CD14-positive monocyte (primary cell): ENCODE results near the gene APEX1. TPM values are rescaled to one million over a fixed set of nuclear protein-coding genes. Genes with fewer than 3 reads are reported as not detected.

Experiments used
- DNase-seq, 3 donors: peaks; one replicate each; pipeline ENCODE4 v3.0.0-alpha.2; 2011 to 2022
- H2AFZ ChIP-seq: 2 replicates; pipeline ENCODE4 v1.6.0; 2012; ENCODE audit warnings: mild to moderate bottlenecking, low read depth, low read length, inconsistent platforms; ENCODE audit not compliant: insufficient read depth, poor library complexity, severe bottlenecking
- H3K27ac ChIP-seq, 2 donors: 1 replicate in 1 of 2; 2 replicates in 1 of 2; pipeline ENCODE4 v1.5.1; 2012 to 2013; ENCODE audit warnings: low read length in 2 of 2, control low read depth in 1 of 2, inconsistent platforms in 1 of 2, low read depth in 1 of 2, mild to moderate bottlenecking in 1 of 2
- H3K27me3 ChIP-seq, 2 donors: one replicate each; pipeline versions ENCODE4 v1.6.0 to v1.6.1; 2011 to 2013; ENCODE audit warnings: low read length in 2 of 2; ENCODE audit not compliant: control insufficient read depth in 2 of 2, insufficient read depth in 2 of 2
- H3K36me3 ChIP-seq, 2 donors: replicated peaks in 1 of 2; 1 replicate in 1 of 2; 2 replicates in 1 of 2; pipeline versions ENCODE4 v1.5.1 to v1.6.1; 2012 to 2013; ENCODE audit warnings: low read length in 2 of 2, control low read depth in 1 of 2, inconsistent platforms in 1 of 2, mild to moderate bottlenecking in 1 of 2; ENCODE audit not compliant: insufficient read depth in 2 of 2, control insufficient read depth in 1 of 2
- H3K4me1 ChIP-seq, 2 donors: 1 replicate in 1 of 2; 2 replicates in 1 of 2; pipeline versions ENCODE4 v1.5.1 to v1.6.1; 2012 to 2013; ENCODE audit warnings: low read length in 2 of 2, control low read depth in 1 of 2, inconsistent platforms in 1 of 2, mild to moderate bottlenecking in 1 of 2, moderate library complexity in 1 of 2; ENCODE audit not compliant: insufficient read depth in 2 of 2, control insufficient read depth in 1 of 2
- H3K4me2 ChIP-seq: replicated peaks from 2 replicates; pipeline ENCODE3; 2012; ENCODE audit warnings: low read length, moderate library complexity, mild to moderate bottlenecking; ENCODE audit not compliant: poor library complexity, severe bottlenecking; ENCODE audit errors: extremely low read depth
- H3K4me3 ChIP-seq, 3 experiments: fragments of 200-600 bp in 1 of 3; sonication (generic) in 1 of 3; replicated peaks in 1 of 3; 1 replicate in 2 of 3; 2 replicates in 1 of 3; pipeline ENCODE4 v1.5.1; 2011 to 2013; ENCODE audit warnings: low read length in 3 of 3, mild to moderate bottlenecking in 3 of 3, control low read depth in 2 of 3, low read depth in 2 of 3, inconsistent platforms in 1 of 3, moderate library complexity in 1 of 3
- H3K79me2 ChIP-seq: 2 replicates; pipeline ENCODE4 v1.6.0; 2012; ENCODE audit warnings: mild to moderate bottlenecking, control low read depth, inconsistent platforms, low read length, moderate library complexity; ENCODE audit not compliant: insufficient read depth
- H3K9ac ChIP-seq: 2 replicates; pipeline ENCODE4 v1.6.0; 2017; ENCODE audit warnings: low read length, mild to moderate bottlenecking; ENCODE audit not compliant: insufficient read depth, poor library complexity, severe bottlenecking
- H3K9me3 ChIP-seq, 2 donors: replicated peaks in 1 of 2; 1 replicate in 1 of 2; 2 replicates in 1 of 2; pipeline versions ENCODE4 v1.5.1 to v1.6.1; 2012 to 2013; ENCODE audit warnings: low read length in 2 of 2, control low read depth in 1 of 2; ENCODE audit not compliant: control insufficient read depth in 1 of 2, insufficient read depth in 1 of 2
- H4K20me1 ChIP-seq: 2 replicates; pipeline ENCODE4 v1.6.0; 2012; ENCODE audit warnings: mild to moderate bottlenecking, low read length, control low read depth, moderate library complexity; ENCODE audit not compliant: insufficient read depth
- H3K27ac Mint-ChIP-seq, 7 donors: one replicate each; pipeline ENCODE4 v1.8.0; 2020; ENCODE audit warnings: mild to moderate bottlenecking in 7 of 7, mixed read lengths in 7 of 7, moderate library complexity in 6 of 7, inconsistent platforms in 2 of 7
- H3K27me3 Mint-ChIP-seq, 3 donors: one replicate each; pipeline ENCODE4 v1.8.0; 2021 to 2022; ENCODE audit warnings: low read depth in 3 of 3, mild to moderate bottlenecking in 3 of 3, mixed read lengths in 3 of 3, moderate library complexity in 3 of 3, inconsistent platforms in 1 of 3
- H3K36me3 Mint-ChIP-seq, 2 donors: one replicate each; pipeline ENCODE4 v1.8.0; 2020; ENCODE audit warnings: mixed read lengths in 2 of 2, inconsistent platforms in 1 of 2, mild to moderate bottlenecking in 1 of 2
- H3K4me1 Mint-ChIP-seq: one replicate; pipeline ENCODE4 v1.8.0; 2020; ENCODE audit warnings: mild to moderate bottlenecking, mixed read lengths
- H3K4me3 Mint-ChIP-seq, 2 donors: one replicate each; pipeline ENCODE4 v1.8.0; 2020; ENCODE audit warnings: mild to moderate bottlenecking in 2 of 2, mixed read lengths in 2 of 2, moderate library complexity in 1 of 2
- H3K9me3 Mint-ChIP-seq, 7 donors: one replicate each; pipeline ENCODE4 v1.8.0; 2020 to 2022; ENCODE audit warnings: mixed read lengths in 7 of 7, mild to moderate bottlenecking in 6 of 7, moderate library complexity in 6 of 7, inconsistent platforms in 2 of 7
- WGBS: methylation state at CpG from one replicate; pipeline ENCODE4 v1.1.5; 2013; ENCODE audit warnings: missing lambda C conversion rate; ENCODE audit not compliant: insufficient coverage; 5-methylcytosine and 5-hydroxymethylcytosine counted together
- intact Hi-C, 2 donors: fragments of 100-400 bp; cut with micrococcal nuclease; formaldehyde crosslinking; loops; one replicate each; pipeline versions ENCODE4 v1.15.0 to v1.15.1; 2023
- polyA plus RNA-seq, 3 donors: library from polyadenylated mRNA; depleted of rRNA in 1 of 3; unstranded in 2 of 3; stranded (reverse) in 1 of 3; fragments of 300-500 nt in 2 of 3; fragments of >200 nt in 1 of 3; fragmentation: Illumina TruSeq in 2 of 3; gene quantifications; 1 replicate in 2 of 3; 2 replicates in 1 of 3; pipeline ENCODE4 v1.2.3, GENCODE V29; 2012 to 2021
- TF ChIP-seq, protein P1 (sequence below): fragments of 200-600 bp; IDR thresholded peaks from one replicate; pipeline ENCODE4 v1.8.0; 2022; ENCODE audit warnings: antibody characterized with exemption, mild to moderate bottlenecking

APEX1 gene
- polyA plus RNA-seq, 3 donors, result 69.7 to 208 (median 85.4) TPM

GRCh38 chr14:20413744-20414082 lies 41.3 kb upstream of the APEX1 start:
- intact Hi-C loops, result loop anchor here in 1 of 2 donors (10.0 kb wide), 1 partner anchor 51 kb away; the partner anchor contains the start of genes PIP4P1 and PNP
- H3K27me3 ChIP-seq, result no peaks in the 10 kb centered on the region
- Mint-ChIP-seq H3K27ac (peak overlapping the region; percentile 83 to 97 (median 92)), H3K4me3 (peak overlapping the region; percentile 97 to 98), H3K36me3 (peaks cover 4 to 7% of the 10 kb centered on the region in 2 donors), H3K4me1 (peaks cover 51% of the 10 kb centered on the region), H3K9me3 (no peaks in the 10 kb centered on the region), H3K27me3 (peaks cover 0 to 1% (median 0%) of the 10 kb centered on the region in 3 donors)
- H3K9me3 ChIP-seq, result no peaks in the 10 kb centered on the region
- peak overlapping the region; percentile 77 for H3K4me2 ChIP-seq
- peak in 2 of 3 donors; percentile 14 to 42 for DNase-seq
- H3K79me2 ChIP-seq, result peaks cover 58% of the 10 kb centered on the region
- 0% methylated on average over 9 of the region's 9 CpGs for WGBS
- peak overlapping the region; percentile 78 for H2AFZ ChIP-seq
- H3K9ac ChIP-seq, result peak overlapping the region; percentile 69
- H3K4me3 ChIP-seq, result peak overlapping the region; percentile 82 to 95 (median 86)
- TF ChIP-seq, protein P1, sequence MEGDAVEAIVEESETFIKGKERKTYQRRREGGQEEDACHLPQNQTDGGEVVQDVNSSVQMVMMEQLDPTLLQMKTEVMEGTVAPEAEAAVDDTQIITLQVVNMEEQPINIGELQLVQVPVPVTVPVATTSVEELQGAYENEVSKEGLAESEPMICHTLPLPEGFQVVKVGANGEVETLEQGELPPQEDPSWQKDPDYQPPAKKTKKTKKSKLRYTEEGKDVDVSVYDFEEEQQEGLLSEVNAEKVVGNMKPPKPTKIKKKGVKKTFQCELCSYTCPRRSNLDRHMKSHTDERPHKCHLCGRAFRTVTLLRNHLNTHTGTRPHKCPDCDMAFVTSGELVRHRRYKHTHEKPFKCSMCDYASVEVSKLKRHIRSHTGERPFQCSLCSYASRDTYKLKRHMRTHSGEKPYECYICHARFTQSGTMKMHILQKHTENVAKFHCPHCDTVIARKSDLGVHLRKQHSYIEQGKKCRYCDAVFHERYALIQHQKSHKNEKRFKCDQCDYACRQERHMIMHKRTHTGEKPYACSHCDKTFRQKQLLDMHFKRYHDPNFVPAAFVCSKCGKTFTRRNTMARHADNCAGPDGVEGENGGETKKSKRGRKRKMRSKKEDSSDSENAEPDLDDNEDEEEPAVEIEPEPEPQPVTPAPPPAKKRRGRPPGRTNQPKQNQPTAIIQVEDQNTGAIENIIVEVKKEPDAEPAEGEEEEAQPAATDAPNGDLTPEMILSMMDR, result no peak
- H3K4me1 ChIP-seq, result peaks cover 30 to 37% of the 10 kb centered on the region in 2 donors
- peaks cover under 1 to 8% of the 10 kb centered on the region in 2 donors for H3K36me3 ChIP-seq
- H4K20me1 ChIP-seq, result peaks cover 41% of the 10 kb centered on the region
- H3K27ac ChIP-seq, result peak overlapping the region; percentile 73 to 82

DNA sequence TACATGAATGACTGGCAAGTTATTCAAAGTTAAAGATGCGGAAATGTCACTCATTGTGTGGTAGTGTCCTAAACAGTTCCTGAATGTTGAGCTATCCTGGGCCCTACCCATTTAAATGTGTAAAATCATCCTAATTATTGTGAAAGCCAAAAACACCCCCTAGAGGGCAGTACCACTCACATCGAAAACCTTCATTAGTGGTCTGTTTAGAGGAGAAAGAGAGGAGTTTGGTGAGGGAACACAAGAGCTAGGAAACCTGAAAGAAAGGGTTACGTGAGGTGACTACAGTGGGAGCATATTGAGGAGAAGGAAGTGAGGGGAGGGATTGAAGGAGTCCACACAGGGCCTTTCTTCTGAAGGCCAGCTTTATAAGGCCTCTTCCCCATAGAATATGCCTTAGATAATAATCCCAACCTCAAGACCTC lies 39.2 kb upstream of the APEX1 start:
- H3K9ac ChIP-seq, result no peak overlapping the region
- Mint-ChIP-seq H3K27ac (peak overlapping the region; percentile 19 to 89 (median 77)), H3K36me3 (no peaks in the 10 kb centered on the region), H3K4me3 (peak overlapping the region in 1 of 2 donors; percentile 70), H3K27me3 (peaks cover 0 to 1% (median 0%) of the 10 kb centered on the region in 3 donors), H3K4me1 (peaks cover 50% of the 10 kb centered on the region), H3K9me3 (no peaks in the 10 kb centered on the region)
- no CpG with 5 or more reads among the region's 3 CpGs for WGBS
- TF ChIP-seq, protein P1, result peak; percentile 74
- intact Hi-C loops, result loop anchor here (5.0 to 10.0 kb wide), 3 partner anchors 37 to 197 kb away; partner anchors contain the start of genes OSGEP (in 1 of the 2), PIP4P1 (in 1 of the 2) and PNP (in 1 of the 2)
- peaks cover 39 to 45% of the 10 kb centered on the region in 2 donors for H3K4me1 ChIP-seq
- peaks cover 37% of the 10 kb centered on the region for H3K79me2 ChIP-seq
- H4K20me1 ChIP-seq, result peaks cover 20% of the 10 kb centered on the region
- H2AFZ ChIP-seq, result peak overlapping the region; percentile 77
- H3K36me3 ChIP-seq, result no peaks in the 10 kb centered on the region
- H3K4me2 ChIP-seq, result peak overlapping the region; percentile 20
- H3K9me3 ChIP-seq, result no peaks in the 10 kb centered on the region
- H3K27me3 ChIP-seq, result no peaks in the 10 kb centered on the region
- H3K27ac ChIP-seq, result peak overlapping the region in 1 of 2 donors; percentile 72
- peak; percentile 56 to 76 (median 68) for DNase-seq
- no peak overlapping the region for H3K4me3 ChIP-seq
